AG04449 (cell line): Measurements from ENCODE around the gene MET.
A peak's percentile ranks its signal among the peaks of the same experiment; 100 is the strongest.

Experiments used
- CTCF ChIA-PET: fragments of 350-600 bp; formaldehyde crosslinking; extraction: SDS; loops from one replicate; lab custom pipeline; 2021; ENCODE audit warnings: antibody characterized with exemption; lab: Yijun Ruan, JAX
- POLR2A ChIA-PET: fragments of 400-600, 350-600 bp; formaldehyde crosslinking; extraction: SDS; loops from one replicate; lab custom pipeline; 2020; ENCODE audit warnings: antibody characterized with exemption, inconsistent platforms; lab: Yijun Ruan, JAX
- DNase-seq: peaks from one replicate; pipeline ENCODE4 v3.0.0-alpha.2; 2010; ENCODE audit warnings: low read depth, low spot score
- H3K4me3 ChIP-seq: 2 replicates; pipeline ENCODE4 v1.5.1; 2011; ENCODE audit warnings: low read depth, mild to moderate bottlenecking, control low read depth, low read length
- TF ChIP-seq, protein P1 (sequence below): IDR thresholded peaks from one replicate; pipeline ENCODE4 v1.5.1; 2011; ENCODE audit warnings: mild to moderate bottlenecking, moderate library complexity, low read length, control low read depth, inconsistent platforms; ENCODE audit not compliant: insufficient read depth; ENCODE audit errors: missing control alignments

MET gene

DNA sequence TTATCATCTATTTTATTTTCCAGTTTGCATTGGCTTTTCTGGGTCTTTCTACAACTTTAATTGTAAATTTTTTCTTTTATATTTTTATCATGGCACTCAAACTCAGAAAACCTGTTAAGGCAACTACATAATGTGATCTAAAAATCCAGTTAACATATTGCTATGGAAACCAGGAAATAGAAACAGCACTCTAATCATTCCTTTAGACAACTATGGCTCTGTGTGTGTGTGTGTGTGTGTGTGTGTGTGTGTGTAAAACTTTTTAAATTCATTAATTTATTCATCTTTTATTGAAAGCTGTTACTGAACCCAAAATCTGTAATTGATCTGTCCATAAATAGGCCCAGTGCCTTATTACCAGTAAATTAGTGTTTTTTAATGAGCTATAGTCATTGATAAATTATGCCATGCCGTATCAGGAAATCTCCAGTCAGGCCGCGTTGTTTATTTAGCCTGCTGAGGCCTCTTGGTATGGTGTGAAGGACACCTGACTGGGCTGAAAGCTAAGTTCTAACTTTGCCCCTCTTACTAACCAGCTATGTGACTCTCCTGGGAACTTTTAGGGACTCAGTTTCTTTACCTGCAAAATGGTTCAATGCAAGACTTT lies 1.5 kb upstream of the MET start:
- no peak for DNase-seq
- TF ChIP-seq, protein P1, sequence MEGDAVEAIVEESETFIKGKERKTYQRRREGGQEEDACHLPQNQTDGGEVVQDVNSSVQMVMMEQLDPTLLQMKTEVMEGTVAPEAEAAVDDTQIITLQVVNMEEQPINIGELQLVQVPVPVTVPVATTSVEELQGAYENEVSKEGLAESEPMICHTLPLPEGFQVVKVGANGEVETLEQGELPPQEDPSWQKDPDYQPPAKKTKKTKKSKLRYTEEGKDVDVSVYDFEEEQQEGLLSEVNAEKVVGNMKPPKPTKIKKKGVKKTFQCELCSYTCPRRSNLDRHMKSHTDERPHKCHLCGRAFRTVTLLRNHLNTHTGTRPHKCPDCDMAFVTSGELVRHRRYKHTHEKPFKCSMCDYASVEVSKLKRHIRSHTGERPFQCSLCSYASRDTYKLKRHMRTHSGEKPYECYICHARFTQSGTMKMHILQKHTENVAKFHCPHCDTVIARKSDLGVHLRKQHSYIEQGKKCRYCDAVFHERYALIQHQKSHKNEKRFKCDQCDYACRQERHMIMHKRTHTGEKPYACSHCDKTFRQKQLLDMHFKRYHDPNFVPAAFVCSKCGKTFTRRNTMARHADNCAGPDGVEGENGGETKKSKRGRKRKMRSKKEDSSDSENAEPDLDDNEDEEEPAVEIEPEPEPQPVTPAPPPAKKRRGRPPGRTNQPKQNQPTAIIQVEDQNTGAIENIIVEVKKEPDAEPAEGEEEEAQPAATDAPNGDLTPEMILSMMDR, result no peak
- H3K4me3 ChIP-seq, result no peak overlapping the region
- ChIA-PET POLR2A (no interaction called here), CTCF (interaction anchor here (0.8 to 13.9 kb wide), 12 partner anchors 8 to 490 kb away, joined by 3 to 142 read pairs (median 4); no protein-coding TSS in a partner anchor)

DNA sequence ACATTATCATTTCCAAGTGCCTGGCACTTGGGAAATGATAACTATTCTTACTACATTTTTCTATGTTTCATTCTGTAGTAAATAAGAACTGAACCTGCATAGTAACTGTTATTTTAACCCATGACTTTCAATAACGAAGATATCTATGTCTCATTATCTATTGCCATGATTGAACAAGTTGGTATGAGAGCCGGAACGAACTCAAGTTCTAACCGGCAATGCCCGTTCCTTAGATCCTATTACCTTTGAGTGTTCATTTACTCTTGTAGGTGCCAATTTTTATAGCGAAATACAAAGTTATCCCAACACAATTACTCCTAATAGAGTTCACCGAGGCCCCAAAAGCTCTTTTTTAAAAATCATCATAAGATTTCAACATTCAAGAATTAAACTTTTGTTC lies 885 bp upstream of the MET start:
- ChIA-PET POLR2A (interaction anchor here (1.1 kb wide), 1 partner anchor 79 kb away, joined by 4 read pairs; no protein-coding TSS in a partner anchor), CTCF (interaction anchor here (0.5 to 13.9 kb wide), 15 partner anchors 9 to 490 kb away, joined by 3 to 142 read pairs (median 4); no protein-coding TSS in a partner anchor)
- TF ChIP-seq, protein P1, result no peak
- no peak overlapping the region for H3K4me3 ChIP-seq
- no peak for DNase-seq

DNA sequence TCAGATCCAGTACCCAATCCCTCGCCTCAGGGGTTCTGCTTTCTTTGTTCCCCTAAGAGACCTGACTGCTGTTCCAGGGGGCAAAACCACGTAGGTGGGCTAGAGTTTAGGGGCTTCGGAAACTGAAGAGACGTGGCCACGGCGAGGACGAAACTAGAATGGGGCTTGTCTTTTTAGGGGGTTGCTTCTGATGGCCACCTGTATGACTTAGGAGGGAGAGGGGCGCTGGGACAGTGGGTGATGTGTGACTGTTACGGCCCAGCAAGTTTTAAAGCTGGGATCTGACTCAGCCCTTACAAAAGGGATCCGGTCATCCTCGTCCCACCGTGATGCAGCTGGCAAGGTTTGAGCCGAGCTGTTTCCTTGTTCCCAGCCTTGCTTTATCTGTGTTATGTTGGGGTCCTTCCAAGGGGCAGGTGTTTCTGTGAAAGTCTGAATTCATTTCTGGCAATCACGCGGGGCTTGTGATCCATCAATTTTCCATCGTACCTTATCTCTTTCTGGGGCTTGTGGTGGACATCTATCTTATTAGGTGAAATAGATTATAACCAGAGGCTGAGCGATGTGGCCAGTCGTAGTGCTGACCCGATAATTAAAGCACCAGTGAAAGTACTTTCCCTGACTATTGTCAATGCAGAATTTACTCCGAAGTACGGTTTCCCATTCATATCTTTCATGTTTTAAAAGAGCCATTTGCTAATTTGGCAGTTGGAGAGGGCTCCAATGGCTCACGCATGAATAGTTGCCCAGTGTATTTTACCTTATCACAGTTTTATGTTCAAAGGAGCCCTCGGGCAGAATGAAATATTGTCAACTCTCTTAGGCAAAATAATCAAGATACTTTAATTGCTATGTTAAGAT lies 830 bp downstream of the MET start:
- H3K4me3 ChIP-seq, result peak overlapping the region; percentile 89
- POLR2A ChIA-PET, result interaction anchor here (0.7 to 1.6 kb wide), 2 partner anchors 34 to 44 kb away, joined by 3 to 4 read pairs; no protein-coding TSS in a partner anchor
- CTCF ChIA-PET, result interaction anchor here (0.6 to 13.9 kb wide), 13 partner anchors 8 to 259 kb away, joined by 3 to 142 read pairs (median 3); no protein-coding TSS in a partner anchor
- DNase-seq, result no peak
- TF ChIP-seq, protein P1, result no peak

DNA sequence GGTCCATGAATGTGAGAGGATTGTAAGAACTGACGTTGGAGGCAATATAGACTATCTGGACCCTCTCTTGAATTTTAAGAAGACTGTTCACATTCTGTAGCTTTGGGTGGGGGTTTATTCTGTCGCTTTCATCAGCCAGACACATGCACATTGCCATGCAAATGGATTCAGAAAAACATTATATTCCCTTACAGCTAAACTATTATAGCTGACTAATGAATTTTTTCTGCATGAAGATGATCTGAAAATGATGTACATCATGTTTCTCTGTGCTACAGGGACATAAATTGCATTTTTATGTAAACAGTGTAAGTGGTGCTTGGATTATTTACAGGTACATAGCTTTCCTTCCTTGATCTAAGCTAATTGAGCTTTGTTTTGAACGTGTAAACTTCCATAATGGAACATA lies 1.5 kb downstream of the MET start:
- DNase-seq, result no peak
- H3K4me3 ChIP-seq, result peak overlapping the region; percentile 89
- ChIA-PET POLR2A (interaction anchor here (1.6 kb wide), 1 partner anchor 43 kb away, joined by 4 read pairs; no protein-coding TSS in a partner anchor), CTCF (interaction anchor here (0.9 to 13.9 kb wide), 12 partner anchors 9 to 191 kb away, joined by 3 to 142 read pairs (median 3); no protein-coding TSS in a partner anchor)
- TF ChIP-seq, protein P1, result no peak

DNA sequence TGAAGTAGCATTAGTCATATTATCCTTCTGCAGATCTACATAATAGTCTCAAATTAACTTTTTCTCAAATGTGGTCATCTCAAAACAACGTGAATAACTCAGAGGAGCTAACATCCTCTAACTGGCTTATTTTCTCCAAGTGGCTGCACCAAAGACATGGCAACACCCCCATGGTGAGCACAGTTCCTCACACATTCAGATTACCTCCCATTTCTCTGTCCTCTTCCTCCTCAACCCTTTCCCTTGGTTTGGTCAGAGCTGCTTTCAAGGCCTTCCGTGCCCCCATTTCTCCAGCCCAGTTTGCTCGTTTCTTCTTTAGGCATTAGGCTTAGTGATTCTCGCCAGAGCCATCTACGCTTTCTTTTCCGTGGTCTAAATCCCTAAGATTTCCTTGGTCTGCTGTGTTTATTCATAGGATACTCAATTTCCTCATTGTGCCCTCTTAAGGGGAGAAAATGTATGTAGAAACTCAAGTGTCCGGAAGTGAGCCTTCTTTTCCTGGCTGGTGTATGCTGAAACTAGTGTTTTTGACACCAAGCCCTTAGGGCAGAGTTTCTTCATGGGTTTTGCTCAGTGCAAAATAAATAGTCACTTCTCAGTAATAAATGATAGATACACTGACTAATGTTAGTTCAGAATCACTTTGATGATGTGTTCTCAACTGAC lies 2.6 kb downstream of the MET start:
- TF ChIP-seq, protein P1, result no peak
- ChIA-PET CTCF (interaction anchor here (1.0 to 13.9 kb wide), 11 partner anchors 9 to 148 kb away, joined by 3 to 142 read pairs (median 3); no protein-coding TSS in a partner anchor), POLR2A (no interaction called here)
- DNase-seq, result no peak
- peak overlapping the region; percentile 89 for H3K4me3 ChIP-seq
